ENCODE results near the gene HEXIM2. TPM values are rescaled to one million over a fixed set of nuclear protein-coding genes. Genes with fewer than 3 reads are reported as not detected.

HEXIM2 gene
- total and polyA plus RNA-seq, 2 of the 13 experiments (the other 11 are each of a cell fraction or from before 2014, with no cell fraction given) = 27.1 to 32.4 TPM

DNA sequence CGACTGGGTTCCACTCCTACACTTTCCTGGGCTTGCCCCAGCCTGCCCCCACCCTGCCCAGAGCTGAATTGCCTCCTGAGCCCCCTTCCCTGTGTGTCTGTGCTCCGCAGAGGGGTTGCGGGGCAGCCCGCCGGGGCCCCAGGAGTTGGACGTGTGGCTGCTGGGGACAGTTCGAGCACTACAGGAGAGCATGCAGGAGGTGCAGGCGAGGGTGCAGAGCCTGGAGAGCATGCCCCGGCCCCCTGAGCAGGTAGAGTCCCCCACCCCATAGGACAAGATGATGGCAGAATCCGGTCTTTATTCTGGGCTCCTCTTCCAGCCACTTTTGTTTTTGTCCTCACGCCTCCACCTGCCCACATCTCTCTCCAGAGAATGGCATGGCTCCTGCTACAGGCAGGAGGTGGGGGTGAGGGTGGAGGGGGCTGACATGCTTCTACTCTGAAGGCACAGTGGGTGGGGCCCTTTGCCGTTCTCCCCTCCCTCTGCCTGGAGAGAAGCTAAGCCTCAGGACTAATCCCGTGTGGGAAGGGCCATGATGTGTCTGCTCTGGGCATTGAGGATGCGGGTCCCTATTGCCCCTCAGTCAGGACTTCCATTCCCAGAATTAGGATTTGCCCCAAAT, 22.7 kb upstream of the HEXIM2 start:
- Histone ChIP-seq H3K4me1 (ENCODE audit: insufficient read depth, low read length) (peaks cover 23% of the 10 kb centered on the region), H3K4me3 (replicated peaks in 1 of 3; ENCODE audit: insufficient read depth in 1 of 3, low read depth in 2 of 3, low read length in 3 of 3) (no peak overlapping the region), H3K27ac (ENCODE audit: extremely low read length, insufficient read depth, low read length) (no peak overlapping the region), H3K36me3 (replicated peaks in 1 of 2; ENCODE audit: control insufficient read depth in 1 of 2, insufficient read depth in 2 of 2, low read length in 2 of 2) (peaks cover 2 to 5% of the 10 kb centered on the region in 2 experiments; a peak in 4 of 5 replicates), H3K27me3 (ENCODE audit: control insufficient read depth in 1 of 2, insufficient read depth in 2 of 2, low read length in 2 of 2) (no peaks in the 10 kb centered on the region), H3K4me2 (ENCODE audit: low read depth, low read length) (no peak overlapping the region), H3K79me2 (ENCODE audit: insufficient read depth, low read length) (peaks cover 16% of the 10 kb centered on the region), H3K9ac (ENCODE audit: insufficient read depth, low read depth, low read length) (no peak overlapping the region), H2AFZ (ENCODE audit: low read length) (no peak overlapping the region), H3K9me3 (ENCODE audit: low read length) (no peaks in the 10 kb centered on the region), H4K20me1 (ENCODE audit: insufficient read depth, low read length) (no peaks in the 10 kb centered on the region)
- FAIRE-seq (no peak), ATAC-seq (no peak), DNase-seq (ENCODE audit: low spot score) (no peak)
- ChIA-PET CTCF (ENCODE audit: low intra/inter-chr PET ratio, low total read pairs) (interaction anchor here (0.9 kb wide), 1 partner anchor 59 kb away, joined by 3 read pairs; no protein-coding TSS in a partner anchor), POLR2A (interaction anchor here (2.0 to 7.1 kb wide), 2 partner anchors 11 to 22 kb away, joined by 8 to 217 read pairs; partner anchors contain the start of genes HEXIM1 and HEXIM2)
- TF ChIP-seq, protein P1, sequence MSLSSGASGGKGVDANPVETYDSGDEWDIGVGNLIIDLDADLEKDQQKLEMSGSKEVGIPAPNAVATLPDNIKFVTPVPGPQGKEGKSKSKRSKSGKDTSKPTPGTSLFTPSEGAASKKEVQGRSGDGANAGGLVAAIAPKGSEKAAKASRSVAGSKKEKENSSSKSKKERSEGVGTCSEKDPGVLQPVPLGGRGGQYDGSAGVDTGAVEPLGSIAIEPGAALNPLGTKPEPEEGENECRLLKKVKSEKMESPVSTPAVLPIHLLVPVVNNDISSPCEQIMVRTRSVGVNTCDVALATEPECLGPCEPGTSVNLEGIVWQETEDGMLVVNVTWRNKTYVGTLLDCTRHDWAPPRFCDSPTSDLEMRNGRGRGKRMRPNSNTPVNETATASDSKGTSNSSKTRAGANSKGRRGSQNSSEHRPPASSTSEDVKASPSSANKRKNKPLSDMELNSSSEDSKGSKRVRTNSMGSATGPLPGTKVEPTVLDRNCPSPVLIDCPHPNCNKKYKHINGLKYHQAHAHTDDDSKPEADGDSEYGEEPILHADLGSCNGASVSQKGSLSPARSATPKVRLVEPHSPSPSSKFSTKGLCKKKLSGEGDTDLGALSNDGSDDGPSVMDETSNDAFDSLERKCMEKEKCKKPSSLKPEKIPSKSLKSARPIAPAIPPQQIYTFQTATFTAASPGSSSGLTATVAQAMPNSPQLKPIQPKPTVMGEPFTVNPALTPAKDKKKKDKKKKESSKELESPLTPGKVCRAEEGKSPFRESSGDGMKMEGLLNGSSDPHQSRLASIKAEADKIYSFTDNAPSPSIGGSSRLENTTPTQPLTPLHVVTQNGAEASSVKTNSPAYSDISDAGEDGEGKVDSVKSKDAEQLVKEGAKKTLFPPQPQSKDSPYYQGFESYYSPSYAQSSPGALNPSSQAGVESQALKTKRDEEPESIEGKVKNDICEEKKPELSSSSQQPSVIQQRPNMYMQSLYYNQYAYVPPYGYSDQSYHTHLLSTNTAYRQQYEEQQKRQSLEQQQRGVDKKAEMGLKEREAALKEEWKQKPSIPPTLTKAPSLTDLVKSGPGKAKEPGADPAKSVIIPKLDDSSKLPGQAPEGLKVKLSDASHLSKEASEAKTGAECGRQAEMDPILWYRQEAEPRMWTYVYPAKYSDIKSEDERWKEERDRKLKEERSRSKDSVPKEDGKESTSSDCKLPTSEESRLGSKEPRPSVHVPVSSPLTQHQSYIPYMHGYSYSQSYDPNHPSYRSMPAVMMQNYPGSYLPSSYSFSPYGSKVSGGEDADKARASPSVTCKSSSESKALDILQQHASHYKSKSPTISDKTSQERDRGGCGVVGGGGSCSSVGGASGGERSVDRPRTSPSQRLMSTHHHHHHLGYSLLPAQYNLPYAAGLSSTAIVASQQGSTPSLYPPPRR (CRISPR knock-in tag; IDR thresholded peaks at IDR 0.05; ENCODE audit: borderline replicate concordance) = no peak
- TF ChIP-seq AGO2 (optimal IDR thresholded peaks at IDR 0.05; ENCODE audit: low read depth, low read length) = peak; percentile 47
- TF ChIP-seq RBFOX2 (IDR thresholded peaks at IDR 0.05; ENCODE audit: low read depth, low read length) = peak; percentile 47
- TF ChIP-seq, protein P2, sequence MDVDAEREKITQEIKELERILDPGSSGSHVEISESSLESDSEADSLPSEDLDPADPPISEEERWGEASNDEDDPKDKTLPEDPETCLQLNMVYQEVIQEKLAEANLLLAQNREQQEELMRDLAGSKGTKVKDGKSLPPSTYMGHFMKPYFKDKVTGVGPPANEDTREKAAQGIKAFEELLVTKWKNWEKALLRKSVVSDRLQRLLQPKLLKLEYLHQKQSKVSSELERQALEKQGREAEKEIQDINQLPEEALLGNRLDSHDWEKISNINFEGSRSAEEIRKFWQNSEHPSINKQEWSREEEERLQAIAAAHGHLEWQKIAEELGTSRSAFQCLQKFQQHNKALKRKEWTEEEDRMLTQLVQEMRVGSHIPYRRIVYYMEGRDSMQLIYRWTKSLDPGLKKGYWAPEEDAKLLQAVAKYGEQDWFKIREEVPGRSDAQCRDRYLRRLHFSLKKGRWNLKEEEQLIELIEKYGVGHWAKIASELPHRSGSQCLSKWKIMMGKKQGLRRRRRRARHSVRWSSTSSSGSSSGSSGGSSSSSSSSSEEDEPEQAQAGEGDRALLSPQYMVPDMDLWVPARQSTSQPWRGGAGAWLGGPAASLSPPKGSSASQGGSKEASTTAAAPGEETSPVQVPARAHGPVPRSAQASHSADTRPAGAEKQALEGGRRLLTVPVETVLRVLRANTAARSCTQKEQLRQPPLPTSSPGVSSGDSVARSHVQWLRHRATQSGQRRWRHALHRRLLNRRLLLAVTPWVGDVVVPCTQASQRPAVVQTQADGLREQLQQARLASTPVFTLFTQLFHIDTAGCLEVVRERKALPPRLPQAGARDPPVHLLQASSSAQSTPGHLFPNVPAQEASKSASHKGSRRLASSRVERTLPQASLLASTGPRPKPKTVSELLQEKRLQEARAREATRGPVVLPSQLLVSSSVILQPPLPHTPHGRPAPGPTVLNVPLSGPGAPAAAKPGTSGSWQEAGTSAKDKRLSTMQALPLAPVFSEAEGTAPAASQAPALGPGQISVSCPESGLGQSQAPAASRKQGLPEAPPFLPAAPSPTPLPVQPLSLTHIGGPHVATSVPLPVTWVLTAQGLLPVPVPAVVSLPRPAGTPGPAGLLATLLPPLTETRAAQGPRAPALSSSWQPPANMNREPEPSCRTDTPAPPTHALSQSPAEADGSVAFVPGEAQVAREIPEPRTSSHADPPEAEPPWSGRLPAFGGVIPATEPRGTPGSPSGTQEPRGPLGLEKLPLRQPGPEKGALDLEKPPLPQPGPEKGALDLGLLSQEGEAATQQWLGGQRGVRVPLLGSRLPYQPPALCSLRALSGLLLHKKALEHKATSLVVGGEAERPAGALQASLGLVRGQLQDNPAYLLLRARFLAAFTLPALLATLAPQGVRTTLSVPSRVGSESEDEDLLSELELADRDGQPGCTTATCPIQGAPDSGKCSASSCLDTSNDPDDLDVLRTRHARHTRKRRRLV (CRISPR knock-in tag; IDR thresholded peaks at IDR 0.05) = no peak
- TF ChIP-seq AKAP8 (CRISPR knock-in tag; IDR thresholded peaks at IDR 0.05) = no peak
- no peak for TF ChIP-seq NCOA5 (CRISPR knock-in tag; IDR thresholded peaks at IDR 0.05)
- peak; percentile 11 for TF ChIP-seq RBM22 (optimal IDR thresholded peaks at IDR 0.05; ENCODE audit: low read length)
- TF ChIP-seq, protein P3, sequence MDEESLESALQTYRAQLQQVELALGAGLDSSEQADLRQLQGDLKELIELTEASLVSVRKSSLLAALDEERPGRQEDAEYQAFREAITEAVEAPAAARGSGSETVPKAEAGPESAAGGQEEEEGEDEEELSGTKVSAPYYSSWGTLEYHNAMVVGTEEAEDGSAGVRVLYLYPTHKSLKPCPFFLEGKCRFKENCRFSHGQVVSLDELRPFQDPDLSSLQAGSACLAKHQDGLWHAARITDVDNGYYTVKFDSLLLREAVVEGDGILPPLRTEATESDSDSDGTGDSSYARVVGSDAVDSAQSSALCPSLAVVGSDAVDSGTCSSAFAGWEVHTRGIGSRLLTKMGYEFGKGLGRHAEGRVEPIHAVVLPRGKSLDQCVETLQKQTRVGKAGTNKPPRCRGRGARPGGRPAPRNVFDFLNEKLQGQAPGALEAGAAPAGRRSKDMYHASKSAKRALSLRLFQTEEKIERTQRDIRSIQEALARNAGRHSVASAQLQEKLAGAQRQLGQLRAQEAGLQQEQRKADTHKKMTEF (CRISPR knock-in tag; IDR thresholded peaks at IDR 0.05) = no peak
- BruUV-seq (replicated peaks) = no TSS peak
- intact Hi-C loops (cut with micrococcal nuclease; ENCODE audit: unreplicated experiment) = loop anchor here (5.0 kb wide), 1 partner anchor 93 kb away; no protein-coding TSS in a partner anchor
- in situ Hi-C loops (cut with HindIII; ENCODE audit: extremely low pct_ligation_motif_present, low pct_unique_long_range_greater_than_20kb) = loop anchor here (10.0 kb wide), 1 partner anchor 236 kb away; no protein-coding TSS in a partner anchor
- 96% methylated on average over 14 of the region's 14 CpGs for WGBS (ENCODE audit: low lambda C conversion rate)
